IPS-18a (cell line): ENCODE measurements around the gene SNTB2.
"Not testable (repeated sequence)": the region's sequence is repeated elsewhere in the genome, so short reads cannot be mapped to it uniquely, and the experiment has no call there.

Experiments used
- H3K27ac ChIP-seq: one replicate; pipeline ENCODE4 v1.5.1; 2013; ENCODE audit warnings: low read length
- H3K27me3 ChIP-seq: one replicate; pipeline ENCODE4 v1.6.1; 2013; ENCODE audit warnings: mild to moderate bottlenecking, low read length; ENCODE audit not compliant: control insufficient read depth, insufficient read depth
- H3K36me3 ChIP-seq: one replicate; pipeline ENCODE4 v1.6.1; 2013; ENCODE audit warnings: low read depth, low read length; ENCODE audit not compliant: control insufficient read depth
- H3K4me1 ChIP-seq: one replicate; pipeline ENCODE4 v1.6.1; 2013; ENCODE audit warnings: low read depth, low read length; ENCODE audit not compliant: control insufficient read depth
- H3K4me3 ChIP-seq: one replicate; pipeline ENCODE4 v1.5.1; 2013; ENCODE audit warnings: low read length
- H3K9ac ChIP-seq: one replicate; pipeline ENCODE4 v1.6.1; 2013; ENCODE audit warnings: mild to moderate bottlenecking, low read length, moderate library complexity
- H3K9me3 ChIP-seq: one replicate; pipeline ENCODE4 v1.6.1; 2013; ENCODE audit warnings: low read depth, low read length; ENCODE audit not compliant: control insufficient read depth

SNTB2 gene

GRCh38 chr16:69239851-69240250 lies 52.9 kb downstream of the SNTB2 start:
- Histone ChIP-seq H3K9ac (no peak overlapping the region), H3K9me3 (no peaks in the 10 kb centered on the region), H3K4me1 (no peaks in the 10 kb centered on the region), H3K36me3 (no peaks in the 10 kb centered on the region), H3K27ac (no peak overlapping the region), H3K27me3 (no peaks in the 10 kb centered on the region), H3K4me3 (no peak overlapping the region)

GRCh38 chr16:69240331-69240730 lies 53.4 kb downstream of the SNTB2 start:
- H3K27ac ChIP-seq: no peak overlapping the region

GRCh38 chr16:69241926-69242325 lies 55.0 kb downstream of the SNTB2 start:
- Histone ChIP-seq H3K4me3 (no peak overlapping the region), H3K27me3 (no peaks in the 10 kb centered on the region), H3K9ac (no peak overlapping the region), H3K27ac (no peak overlapping the region), H3K9me3 (no peaks in the 10 kb centered on the region), H3K4me1 (no peaks in the 10 kb centered on the region), H3K36me3 (peaks cover 6% of the 10 kb centered on the region)

More at GRCh38 chr16:69240331-69240730, 53.4 kb downstream of the SNTB2 start:
- no peaks in the 10 kb centered on the region for H3K27me3 ChIP-seq
- no peak overlapping the region for H3K9ac ChIP-seq
- no peaks in the 10 kb centered on the region for H3K9me3 ChIP-seq
- H3K4me3 ChIP-seq: no peak overlapping the region
- no peaks in the 10 kb centered on the region for H3K36me3 ChIP-seq
- no peaks in the 10 kb centered on the region for H3K4me1 ChIP-seq

GRCh38 chr16:69243479-69243878 lies 56.5 kb downstream of the SNTB2 start:
- H3K9ac ChIP-seq: no peak overlapping the region
- H3K9me3 ChIP-seq: no peaks in the 10 kb centered on the region
- no peak overlapping the region for H3K27ac ChIP-seq
- H3K36me3 ChIP-seq: peaks cover 15% of the 10 kb centered on the region
- H3K4me3 ChIP-seq: no peak overlapping the region
- H3K4me1 ChIP-seq: no peaks in the 10 kb centered on the region
- no peaks in the 10 kb centered on the region for H3K27me3 ChIP-seq

GRCh38 chr16:69244336-69244735 lies 57.4 kb downstream of the SNTB2 start:
- Histone ChIP-seq H3K4me3 (no peak overlapping the region), H3K27ac (no peak overlapping the region), H3K36me3 (peaks cover 15% of the 10 kb centered on the region), H3K9me3 (no peaks in the 10 kb centered on the region), H3K9ac (no peak overlapping the region), H3K27me3 (no peaks in the 10 kb centered on the region), H3K4me1 (no peaks in the 10 kb centered on the region)

- Histone ChIP-seq H3K36me3 (peaks cover 15% of the 10 kb centered on the region), H3K9ac (no peak overlapping the region), H3K27me3 (no peaks in the 10 kb centered on the region), H3K4me1 (no peaks in the 10 kb centered on the region), H3K9me3 (no peaks in the 10 kb centered on the region), H3K27ac (no peak overlapping the region), H3K4me3 (no peak overlapping the region)
Observed at GRCh38 chr16:69250081-69250480, 63.1 kb downstream of the SNTB2 start.

- Histone ChIP-seq H3K27me3 (no peaks in the 10 kb centered on the region), H3K27ac (no peak overlapping the region), H3K4me1 (no peaks in the 10 kb centered on the region), H3K4me3 (no peak overlapping the region), H3K9me3 (no peaks in the 10 kb centered on the region), H3K9ac (no peak overlapping the region), H3K36me3 (no peaks in the 10 kb centered on the region)
Observed at GRCh38 chr16:69253870-69254341, 66.9 kb downstream of the SNTB2 start.

- not testable (repeated sequence) for H3K4me1 ChIP-seq, H3K9ac ChIP-seq, H3K27me3 ChIP-seq, H3K27ac ChIP-seq, H3K9me3 ChIP-seq, H3K4me3 ChIP-seq
- H3K36me3 ChIP-seq: peaks cover 15% of the 10 kb centered on the region
Observed at GRCh38 chr16:69259428-69259764, 72.4 kb downstream of the SNTB2 start.

GRCh38 chr16:69260019-69260418 lies 73.1 kb downstream of the SNTB2 start:
- Histone ChIP-seq H3K4me3 (no peak overlapping the region), H3K27ac (no peak overlapping the region), H3K36me3 (peaks cover 18% of the 10 kb centered on the region), H3K9me3 (no peaks in the 10 kb centered on the region), H3K27me3 (no peaks in the 10 kb centered on the region), H3K9ac (no peak overlapping the region), H3K4me1 (no peaks in the 10 kb centered on the region)

- H3K4me3 ChIP-seq: no peak overlapping the region
- no peaks in the 10 kb centered on the region for H3K4me1 ChIP-seq
- H3K9ac ChIP-seq: no peak overlapping the region
- no peak overlapping the region for H3K27ac ChIP-seq
- no peaks in the 10 kb centered on the region for H3K27me3 ChIP-seq
- no peaks in the 10 kb centered on the region for H3K9me3 ChIP-seq
- peaks cover 18% of the 10 kb centered on the region for H3K36me3 ChIP-seq
Observed at GRCh38 chr16:69260506-69260905, 73.5 kb downstream of the SNTB2 start.

GRCh38 chr16:69266334-69267063 lies 79.5 kb downstream of the SNTB2 start:
- Histone ChIP-seq H3K36me3 (peaks cover 19% of the 10 kb centered on the region), H3K9ac (no peak overlapping the region), H3K4me3 (no peak overlapping the region), H3K27ac (no peak overlapping the region), H3K4me1 (no peaks in the 10 kb centered on the region), H3K9me3 (no peaks in the 10 kb centered on the region), H3K27me3 (no peaks in the 10 kb centered on the region)

- no peaks in the 10 kb centered on the region for H3K27me3 ChIP-seq
- H3K9me3 ChIP-seq: no peaks in the 10 kb centered on the region
- no peak overlapping the region for H3K9ac ChIP-seq
- no peak overlapping the region for H3K27ac ChIP-seq
- H3K4me3 ChIP-seq: no peak overlapping the region
- H3K36me3 ChIP-seq: peaks cover 17% of the 10 kb centered on the region
- H3K4me1 ChIP-seq: no peaks in the 10 kb centered on the region
Observed at GRCh38 chr16:69267633-69268032, 80.7 kb downstream of the SNTB2 start.
